LoVo (cell line): ENCODE measurements around the gene ABCB10.

Source experiments
- DNase-seq: peaks from one replicate; pipeline ENCODE4 v3.0.0-alpha.2; 2016; ENCODE audit warnings: low spot score

ABCB10 gene

DNA sequence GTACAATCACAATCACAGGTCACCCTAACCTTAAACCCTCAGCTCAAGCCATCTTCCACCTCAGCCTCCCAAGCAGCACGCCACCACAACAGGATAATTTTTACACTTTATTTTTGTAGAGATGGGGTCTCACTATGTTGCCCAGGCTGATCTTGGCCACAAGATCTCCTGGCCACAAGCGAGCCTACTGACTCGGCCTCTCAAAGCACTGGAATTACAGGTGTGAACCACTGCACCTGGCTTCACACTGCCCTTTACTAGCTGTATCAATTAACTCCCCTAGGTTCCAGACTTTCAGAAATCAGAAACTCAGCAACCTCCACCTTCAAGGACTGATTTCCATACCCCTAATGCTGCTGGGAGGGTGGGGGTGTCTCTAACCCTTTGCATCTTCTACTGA lies 87.3 kb downstream of the ABCB10 start:
- no peak for DNase-seq

DNA sequence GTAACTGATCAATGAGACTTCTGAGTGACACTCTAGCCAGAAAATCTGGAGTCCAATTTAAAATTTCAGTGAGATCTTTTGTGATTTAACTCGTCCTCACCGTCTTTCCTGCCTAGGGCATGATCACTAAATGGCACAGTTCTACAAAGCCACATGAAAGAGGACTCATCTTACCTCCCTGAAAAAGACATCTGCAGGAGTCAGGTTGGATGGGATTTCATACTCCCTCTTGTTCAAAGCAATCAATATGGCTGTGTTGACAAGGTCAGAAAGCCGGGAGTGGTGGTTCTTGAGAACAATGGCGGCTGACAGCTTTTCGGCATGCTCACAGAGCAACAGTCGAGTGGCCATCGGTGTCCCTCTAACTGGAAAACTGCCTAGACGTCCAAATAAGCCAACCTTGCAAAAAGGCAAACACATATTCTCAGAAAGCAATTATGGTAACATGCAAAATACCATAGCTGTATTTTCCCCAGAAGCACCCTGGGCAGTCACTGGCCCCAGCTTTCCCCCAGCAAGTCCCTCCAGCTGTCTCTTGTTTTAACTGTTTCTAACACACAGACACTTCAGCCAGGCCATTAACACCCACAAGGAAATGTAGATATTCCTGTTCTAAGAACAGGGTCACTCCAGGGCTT lies 88.0 kb downstream of the ABCB10 start:
- no peak for DNase-seq

DNA sequence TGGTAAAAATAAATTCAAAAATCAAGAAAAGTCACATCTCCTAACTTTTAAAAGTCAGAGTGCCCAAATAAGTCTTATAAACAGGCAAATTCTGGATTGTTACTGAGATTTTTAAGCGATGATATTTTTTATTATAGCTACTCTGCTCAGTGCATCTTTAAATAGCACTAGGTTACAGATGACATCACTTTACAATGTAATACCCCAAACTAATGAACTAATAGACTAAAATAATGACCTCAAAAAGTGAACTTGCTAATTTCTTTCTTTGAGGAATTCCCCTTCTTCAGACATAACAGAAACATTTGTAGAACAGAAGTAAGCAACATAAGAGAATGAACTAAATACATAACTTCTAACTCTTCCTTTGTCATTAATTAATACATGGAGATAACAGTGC lies 91.6 kb downstream of the ABCB10 start:
- DNase-seq: no peak
